ENCODE results near the gene ZNF592. TPM values are rescaled to one million over a fixed set of nuclear protein-coding genes. Genes with fewer than 3 reads are reported as not detected.
"Not testable (repeated sequence)": the region's sequence is repeated elsewhere in the genome, so short reads cannot be mapped to it uniquely, and the experiment has no call there.

The ZNF592 gene
- total RNA-seq, 4 donors from 2014 or later = 18.3 to 28.0 (median 21.2) TPM

DNA sequence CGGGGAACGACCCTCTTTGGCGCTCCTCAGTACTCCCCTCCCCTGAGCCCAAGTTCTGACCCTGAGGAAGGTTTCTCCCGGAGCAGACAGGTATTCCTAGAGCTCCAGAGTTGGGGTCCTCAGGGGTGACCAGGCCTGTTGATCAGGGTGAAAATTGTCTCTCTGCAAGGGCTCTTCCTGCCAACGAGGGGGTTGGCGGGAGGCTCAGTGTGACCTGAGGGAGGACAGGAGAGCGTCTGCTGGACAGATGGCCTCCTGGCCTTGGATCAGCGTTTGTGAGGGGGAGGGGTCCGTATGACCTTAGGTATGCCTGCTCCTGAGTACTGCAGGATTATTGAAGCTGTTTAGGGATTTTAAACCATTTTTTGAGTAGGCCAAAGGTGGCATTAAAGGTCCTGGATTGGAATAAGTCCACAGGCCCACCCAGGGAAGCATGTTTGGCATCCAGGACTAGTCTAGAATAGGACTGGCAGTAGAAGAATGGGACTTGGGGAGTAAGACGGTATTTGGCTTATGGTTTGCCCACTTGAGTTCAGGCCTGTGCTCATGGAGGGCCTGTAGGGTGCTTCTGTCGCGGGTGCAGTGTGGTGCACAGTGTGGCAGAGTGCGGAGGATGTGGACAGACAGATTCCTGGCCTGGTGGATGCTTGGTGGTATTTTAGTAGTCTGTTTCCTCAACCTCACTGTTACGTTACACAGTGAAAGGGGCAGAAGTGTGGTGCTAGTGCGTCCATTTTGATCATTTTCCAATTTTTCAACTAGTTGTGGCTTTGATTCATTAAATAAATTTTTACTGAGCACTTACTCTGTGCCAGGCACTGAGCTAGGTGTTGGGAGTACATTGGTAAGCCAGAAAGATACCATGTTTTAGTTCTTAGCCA lies 959 bp downstream of the ZNF592 start:
- intact Hi-C loops (cut with DNase I) = loop anchor here (10.0 kb wide), 2 partner anchors 95 to 155 kb away; partner anchors contain the start of genes NMB and WDR73
- H3K4me3 ChIP-seq (replicated peaks in 1 of 3) = peak overlapping the region; percentile 66 to 96 (median 75)
- H3K27ac ChIP-seq = peak overlapping the region; percentile 53 to 94 (median 89)
- 12 to 29% methylated on average over 6 to 15 of the region's 15 CpGs for WGBS, 2 donors
- DNase-seq = peak; percentile 42 to 56
- H3K36me3 ChIP-seq = no peaks in the 10 kb centered on the region
- H3K9me3 ChIP-seq = no peaks in the 10 kb centered on the region
- TF ChIP-seq POLR2A (IDR thresholded peaks at IDR 0.05) = no peak
- TF ChIP-seq, protein P1, sequence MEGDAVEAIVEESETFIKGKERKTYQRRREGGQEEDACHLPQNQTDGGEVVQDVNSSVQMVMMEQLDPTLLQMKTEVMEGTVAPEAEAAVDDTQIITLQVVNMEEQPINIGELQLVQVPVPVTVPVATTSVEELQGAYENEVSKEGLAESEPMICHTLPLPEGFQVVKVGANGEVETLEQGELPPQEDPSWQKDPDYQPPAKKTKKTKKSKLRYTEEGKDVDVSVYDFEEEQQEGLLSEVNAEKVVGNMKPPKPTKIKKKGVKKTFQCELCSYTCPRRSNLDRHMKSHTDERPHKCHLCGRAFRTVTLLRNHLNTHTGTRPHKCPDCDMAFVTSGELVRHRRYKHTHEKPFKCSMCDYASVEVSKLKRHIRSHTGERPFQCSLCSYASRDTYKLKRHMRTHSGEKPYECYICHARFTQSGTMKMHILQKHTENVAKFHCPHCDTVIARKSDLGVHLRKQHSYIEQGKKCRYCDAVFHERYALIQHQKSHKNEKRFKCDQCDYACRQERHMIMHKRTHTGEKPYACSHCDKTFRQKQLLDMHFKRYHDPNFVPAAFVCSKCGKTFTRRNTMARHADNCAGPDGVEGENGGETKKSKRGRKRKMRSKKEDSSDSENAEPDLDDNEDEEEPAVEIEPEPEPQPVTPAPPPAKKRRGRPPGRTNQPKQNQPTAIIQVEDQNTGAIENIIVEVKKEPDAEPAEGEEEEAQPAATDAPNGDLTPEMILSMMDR (IDR thresholded peaks at IDR 0.05) = no peak
- H3K4me1 ChIP-seq = peaks cover 25 to 46% of the 10 kb centered on the region in 2 donors
- H3K27me3 ChIP-seq = no peaks in the 10 kb centered on the region

DNA sequence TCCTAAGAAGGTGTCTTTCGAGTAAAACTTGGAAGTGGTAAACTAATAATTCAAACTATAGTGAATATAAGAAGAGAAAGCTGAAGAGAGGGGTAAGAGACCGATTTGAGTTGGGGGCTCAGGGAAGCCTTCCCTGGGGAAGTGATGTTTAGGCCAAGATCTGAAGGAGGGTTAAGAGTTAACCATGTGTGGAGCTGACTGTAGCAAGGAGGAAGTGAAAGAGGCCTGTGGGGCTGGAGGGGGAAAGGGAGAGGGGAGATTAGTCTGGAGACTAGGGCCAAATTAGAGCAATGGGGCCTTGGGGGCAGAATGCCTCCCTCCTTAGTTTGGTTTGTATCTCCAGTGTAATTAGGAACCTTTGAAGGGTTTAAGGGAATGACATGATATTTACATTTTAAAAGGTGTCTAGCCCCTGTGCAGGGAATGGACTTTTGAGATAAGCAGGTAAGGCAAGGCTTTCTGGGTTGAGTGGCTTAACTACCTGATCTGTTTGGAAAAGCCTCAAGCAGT lies 2.2 kb downstream of the ZNF592 start:
- H3K9me3 ChIP-seq = no peaks in the 10 kb centered on the region
- peaks cover 20 to 41% of the 10 kb centered on the region in 2 donors for H3K4me1 ChIP-seq
- H3K4me3 ChIP-seq (replicated peaks in 1 of 3) = peak overlapping the region in 1 of 3 donors; percentile 0
- DNase-seq = no peak
- TF ChIP-seq, protein P1 (IDR thresholded peaks at IDR 0.05) = no peak
- no peak for TF ChIP-seq POLR2A (IDR thresholded peaks at IDR 0.05)
- H3K27ac ChIP-seq = peak overlapping the region in 1 of 3 donors; percentile 25
- H3K36me3 ChIP-seq = no peaks in the 10 kb centered on the region
- H3K27me3 ChIP-seq = no peaks in the 10 kb centered on the region
- WGBS, 2 donors = 25 to 37% methylated on average over 2 of the region's 2 CpGs
- intact Hi-C loops (cut with DNase I) = loop anchor here (5.0 kb wide), 1 partner anchor 182 kb away; no protein-coding TSS in a partner anchor

DNA sequence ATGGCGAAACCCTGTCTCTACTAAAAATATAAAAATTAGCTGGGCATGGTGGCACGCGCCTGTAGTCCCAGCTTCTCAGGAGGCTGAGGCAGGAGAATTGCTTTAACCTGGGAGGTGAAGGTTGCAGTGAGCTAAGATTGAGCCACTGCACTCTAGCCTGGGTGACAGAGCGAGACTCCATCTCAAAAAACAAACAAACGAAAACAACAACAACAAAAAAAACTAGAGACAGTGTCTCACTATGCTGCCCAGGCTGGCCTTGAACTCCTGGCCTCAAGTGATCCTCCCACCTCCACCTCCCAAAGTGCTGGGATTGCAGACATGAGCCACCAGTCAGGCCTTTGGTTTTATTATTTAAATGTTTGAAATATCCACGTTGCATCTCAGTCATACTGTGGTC lies 3.3 kb downstream of the ZNF592 start:
- H3K36me3 ChIP-seq; H3K9me3 ChIP-seq; DNase-seq; H3K27me3 ChIP-seq; H3K27ac ChIP-seq; H3K4me3 ChIP-seq (replicated peaks in 1 of 3): not testable (repeated sequence)
- H3K4me1 ChIP-seq = peaks cover 23 to 49% of the 10 kb centered on the region in 2 donors
- WGBS, 2 donors = 92 to 93% methylated on average over 6 of the region's 6 CpGs
- intact Hi-C loops (cut with DNase I) = loop anchor here (5.0 kb wide), 1 partner anchor 181 kb away; no protein-coding TSS in a partner anchor

DNA sequence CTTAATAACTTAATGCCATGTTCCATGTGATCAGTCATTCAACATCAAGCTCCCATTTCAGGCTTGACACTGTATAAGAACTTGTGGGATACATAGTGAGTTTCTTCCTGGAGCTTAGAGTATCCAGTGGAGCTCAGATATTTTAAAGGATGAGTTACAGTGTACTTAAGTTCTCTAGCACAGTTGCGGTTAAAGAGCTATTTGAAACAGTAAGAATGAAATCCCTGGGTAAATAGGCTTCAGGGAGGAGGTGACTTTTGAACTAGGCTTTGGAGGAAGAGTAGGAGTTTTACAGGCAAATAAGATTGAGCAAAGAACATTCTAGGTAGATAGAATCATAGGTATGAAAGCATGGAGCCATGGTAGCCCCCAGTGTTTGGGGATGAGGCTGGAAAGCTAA lies 3.8 kb downstream of the ZNF592 start:
- Histone ChIP-seq H3K9me3 (no peaks in the 10 kb centered on the region), H3K4me3 (replicated peaks in 1 of 3) (no peak overlapping the region), H3K36me3 (no peaks in the 10 kb centered on the region), H3K27ac (no peak overlapping the region), H3K27me3 (no peaks in the 10 kb centered on the region), H3K4me1 (peaks cover 23 to 44% of the 10 kb centered on the region in 2 donors)
- intact Hi-C loops (cut with DNase I) = loop anchor here (5.0 kb wide), 1 partner anchor 180 kb away; no protein-coding TSS in a partner anchor
- WGBS, 2 donors = 95 to 100% methylated on average over 1 of the region's 1 CpG
- TF ChIP-seq, protein P1 (IDR thresholded peaks at IDR 0.05) = no peak
- no peak for TF ChIP-seq POLR2A (IDR thresholded peaks at IDR 0.05)
- no peak for DNase-seq

DNA sequence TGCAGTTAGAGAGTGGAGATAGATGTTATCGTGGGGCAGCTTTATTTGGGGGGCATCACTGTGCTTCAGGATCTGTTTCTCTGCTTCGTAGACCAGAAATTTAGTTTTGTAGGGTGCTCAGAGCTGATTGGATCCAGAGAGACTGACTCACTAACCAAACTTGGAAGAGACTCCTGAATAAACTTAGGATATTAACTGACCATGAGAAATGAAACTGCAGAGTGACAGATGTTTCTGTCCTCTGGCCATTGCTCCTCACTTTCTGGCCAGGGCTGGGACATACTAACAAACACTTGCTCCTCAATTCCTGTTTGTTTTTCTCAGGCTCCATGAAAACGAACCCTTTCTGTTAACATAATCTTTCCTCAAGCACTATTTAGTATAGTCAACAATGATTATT lies 4.3 kb downstream of the ZNF592 start:
- Histone ChIP-seq H3K4me3 (replicated peaks in 1 of 3) (no peak overlapping the region), H3K27ac (no peak overlapping the region), H3K36me3 (no peaks in the 10 kb centered on the region), H3K27me3 (no peaks in the 10 kb centered on the region), H3K9me3 (no peaks in the 10 kb centered on the region), H3K4me1 (peaks cover 23 to 42% of the 10 kb centered on the region in 2 donors)
- no peak for DNase-seq
- TF ChIP-seq POLR2A (IDR thresholded peaks at IDR 0.05) = no peak
- TF ChIP-seq, protein P1 (IDR thresholded peaks at IDR 0.05) = no peak
- 61 to 62% methylated on average over 3 of the region's 3 CpGs for WGBS, 2 donors
- intact Hi-C loops (cut with DNase I) = loop anchor here (5.0 kb wide), 1 partner anchor 180 kb away; no protein-coding TSS in a partner anchor

DNA sequence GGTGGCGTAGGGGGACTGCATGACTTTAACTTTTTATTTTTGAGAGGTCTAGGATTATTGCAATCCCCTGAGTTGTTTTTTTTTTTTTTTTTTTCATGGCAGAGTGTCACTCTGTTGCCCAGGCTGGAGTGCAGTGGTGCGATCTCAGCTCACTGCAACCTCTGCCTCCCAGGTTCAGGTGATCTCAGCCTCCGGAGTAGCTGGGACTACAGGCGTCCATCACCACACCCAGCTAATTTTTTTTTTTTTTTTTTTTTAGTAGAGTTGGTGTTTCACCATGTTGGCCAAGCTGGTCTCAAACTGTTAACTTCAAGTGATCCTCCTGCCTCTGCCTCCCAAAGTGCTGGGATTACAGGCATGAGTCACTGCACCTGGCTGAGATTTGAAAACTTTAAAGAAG lies 6.5 kb downstream of the ZNF592 start:
- not testable (repeated sequence) for H3K27ac ChIP-seq; H3K36me3 ChIP-seq; H3K9me3 ChIP-seq; H3K27me3 ChIP-seq; DNase-seq; H3K4me3 ChIP-seq (replicated peaks in 1 of 3)
- H3K4me1 ChIP-seq = peaks cover 29 to 56% of the 10 kb centered on the region in 2 donors
- 69 to 84% methylated on average over 4 of the region's 4 CpGs for WGBS, 2 donors
- intact Hi-C loops (cut with DNase I) = loop anchor here (5.0 kb wide), 1 partner anchor 177 kb away; no protein-coding TSS in a partner anchor
